HG02870 (cell line): ENCODE measurements around the gene TEAD1.

ENCODE experiments used
- ATAC-seq: cut with Tn5 transposase; IDR thresholded peaks from one replicate; pipeline ENCODE4 v1.9.1; 2021; ENCODE audit warnings: mild to moderate bottlenecking, moderate library complexity; ENCODE audit not compliant: unreplicated experiment

TEAD1 gene

DNA sequence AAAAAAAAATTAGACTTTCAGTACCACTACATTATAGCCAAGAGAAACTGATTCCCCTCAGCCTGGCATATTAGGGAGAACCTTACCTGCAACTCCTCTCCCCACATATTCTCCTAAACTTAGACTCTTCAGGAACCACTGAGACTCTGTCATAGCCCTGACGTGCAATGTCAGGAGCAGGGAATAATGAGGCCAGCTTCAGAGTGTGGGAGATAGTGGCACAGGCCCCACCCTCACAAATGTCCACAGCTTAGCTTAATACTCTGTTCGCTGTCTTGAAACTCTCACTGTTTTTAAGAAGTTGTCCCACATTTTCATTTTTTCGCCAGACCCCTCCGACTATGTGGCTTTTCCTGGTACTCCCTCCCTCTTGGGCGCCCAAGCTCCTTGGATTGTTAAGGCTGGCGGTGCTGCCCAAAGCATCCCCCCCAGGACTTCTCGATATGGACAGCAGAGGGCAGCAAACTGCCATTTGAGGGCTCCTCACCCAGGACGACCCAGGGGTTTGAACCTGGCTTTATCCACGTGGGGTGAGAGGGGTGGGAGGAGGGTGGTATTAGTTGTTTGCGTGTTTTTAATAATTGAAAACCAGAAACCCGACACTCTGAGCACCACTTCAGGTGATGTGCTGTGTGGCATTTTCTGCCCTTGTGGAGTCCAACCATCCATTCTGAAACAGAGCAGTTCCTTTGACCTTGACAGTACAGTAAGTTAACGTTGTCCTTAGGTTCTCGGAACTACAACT is 289.7 kb downstream of the TEAD1 start:
- peak; percentile 77 for ATAC-seq

GRCh38 chr11:12964650-12965049 is 290.4 kb downstream of the TEAD1 start:
- ATAC-seq: no peak

DNA sequence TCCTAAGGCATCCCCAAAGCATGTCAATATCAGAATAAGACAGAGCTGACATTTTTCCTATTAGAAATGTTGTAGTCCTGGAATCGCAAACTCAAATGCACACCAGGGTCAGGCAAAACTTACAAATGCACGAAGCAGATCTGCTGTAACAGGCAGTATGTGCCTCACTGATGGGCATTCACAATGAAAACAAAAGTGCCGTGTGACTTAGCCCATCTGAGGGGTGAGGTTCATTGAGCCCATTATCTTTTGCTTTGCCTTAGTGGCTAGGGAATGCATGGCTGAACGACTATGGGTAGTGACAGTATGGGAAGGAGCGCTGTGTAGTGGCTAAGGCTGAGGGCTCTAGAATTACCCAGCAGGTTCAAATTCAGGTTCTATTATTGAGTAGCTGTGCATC is 291.8 kb downstream of the TEAD1 start:
- ATAC-seq: no peak

DNA sequence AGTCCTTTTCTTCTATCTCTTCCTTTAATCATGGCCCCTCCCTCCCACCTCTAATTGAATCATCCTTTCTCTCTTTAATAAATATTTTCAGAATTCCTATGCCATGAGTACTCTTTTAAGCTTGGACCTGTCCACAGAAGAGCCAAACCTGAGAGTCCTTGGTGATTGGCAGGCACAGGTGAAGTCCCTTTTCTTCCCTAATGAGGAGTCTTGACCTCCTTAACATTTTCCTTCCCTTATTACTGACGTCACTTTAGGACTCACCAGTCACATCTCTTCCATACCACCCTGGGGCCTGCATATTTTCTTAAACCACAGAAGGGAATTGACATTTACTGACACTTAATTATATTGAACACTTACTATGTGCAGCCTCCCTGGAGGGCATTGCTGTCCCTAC is 293.9 kb downstream of the TEAD1 start:
- no peak for ATAC-seq

DNA sequence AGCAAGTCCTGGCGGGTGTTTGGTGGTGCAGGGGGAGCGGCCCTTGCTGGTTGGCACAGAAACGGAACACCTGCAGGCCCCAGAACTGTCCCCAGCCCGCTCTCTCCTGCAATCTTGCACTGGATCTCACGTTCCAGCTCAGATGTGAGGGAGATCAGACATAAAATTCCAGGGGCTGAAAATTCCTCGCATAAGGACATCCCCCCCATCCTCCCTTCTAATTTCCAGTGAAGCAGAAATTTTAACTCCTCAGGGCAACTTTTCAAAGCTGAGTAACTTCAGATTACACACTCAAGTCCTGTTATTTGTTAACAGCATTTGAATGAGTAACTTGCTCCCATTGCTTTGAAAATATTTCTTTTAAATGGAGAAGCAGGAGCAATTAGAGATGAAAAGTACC is 294.6 kb downstream of the TEAD1 start:
- ATAC-seq: no peak

DNA sequence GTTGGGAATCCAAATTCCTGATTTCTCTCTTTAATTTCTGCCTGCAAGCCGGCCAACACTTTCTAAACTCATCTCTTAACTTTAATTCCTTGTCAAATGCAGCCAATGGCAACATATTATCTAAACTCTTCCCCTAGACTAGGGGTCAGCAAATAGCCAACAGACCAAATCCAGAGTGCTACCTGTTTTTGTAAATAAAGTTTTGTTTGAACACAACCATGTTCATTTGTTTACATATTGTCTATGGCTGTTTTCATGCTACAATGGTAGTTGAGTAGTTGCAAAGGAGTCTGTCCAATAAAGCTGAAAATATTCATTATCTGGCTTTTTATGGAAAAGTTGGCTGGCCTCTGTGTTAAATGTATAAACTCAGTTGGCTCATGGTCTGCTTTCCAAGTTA is 297.7 kb downstream of the TEAD1 start:
- no peak for ATAC-seq

DNA sequence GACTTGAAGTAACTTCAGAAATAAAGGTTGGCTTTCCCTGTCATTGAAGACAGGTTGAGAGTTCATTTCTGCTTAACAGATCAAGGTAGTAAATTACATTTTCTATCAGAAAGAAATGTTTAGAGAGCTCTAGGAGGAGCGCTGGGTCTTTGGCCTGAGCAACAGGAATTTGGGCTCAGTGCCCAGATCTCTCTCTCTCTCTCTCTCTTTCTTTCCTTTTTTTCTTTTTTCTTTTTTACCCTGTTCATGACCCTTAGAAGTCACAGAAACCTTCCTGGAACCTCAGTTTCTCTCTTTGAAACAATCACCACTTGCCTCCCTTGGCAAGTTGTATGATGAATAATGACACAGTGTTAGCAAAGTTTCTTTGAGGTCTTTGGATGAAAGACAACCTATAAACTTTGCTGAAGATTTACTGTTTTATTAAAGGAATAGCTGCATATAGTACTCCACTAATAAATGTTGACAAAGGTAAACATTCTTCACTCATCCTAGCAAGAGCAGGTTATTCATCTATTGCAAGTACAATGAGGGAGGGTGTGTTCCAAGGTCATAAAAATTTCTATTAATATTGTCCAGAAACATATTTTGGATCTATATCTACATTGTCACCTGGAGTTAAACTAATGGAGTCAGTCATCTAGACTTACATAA is 299.4 kb downstream of the TEAD1 start:
- no peak for ATAC-seq

DNA sequence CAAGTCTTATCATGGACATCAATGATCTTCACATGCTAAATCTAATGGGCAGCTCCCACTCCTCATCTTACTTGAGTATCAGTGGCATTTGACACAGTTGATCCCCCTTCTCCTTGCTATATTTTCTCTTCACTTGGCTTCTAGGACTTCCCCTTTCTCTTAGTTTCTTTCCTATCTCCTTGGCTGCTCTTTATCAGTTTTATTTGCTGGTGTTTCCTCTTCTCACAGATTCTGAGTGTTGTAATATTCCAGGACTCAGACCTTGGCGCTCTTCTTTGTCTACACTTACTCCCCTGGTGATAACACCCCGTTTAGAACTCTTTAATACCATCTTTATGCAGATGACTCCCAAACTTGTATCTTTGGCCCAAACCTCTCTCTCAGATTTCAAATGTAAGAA is 301.0 kb downstream of the TEAD1 start:
- ATAC-seq: no peak

- no peak for ATAC-seq
These were observed 305.9 kb downstream of the TEAD1 start for GRCh38 chr11:12979928-12980689.

- ATAC-seq: no peak
These were observed 307.7 kb downstream of the TEAD1 start for GRCh38 chr11:12981676-12982522.

DNA sequence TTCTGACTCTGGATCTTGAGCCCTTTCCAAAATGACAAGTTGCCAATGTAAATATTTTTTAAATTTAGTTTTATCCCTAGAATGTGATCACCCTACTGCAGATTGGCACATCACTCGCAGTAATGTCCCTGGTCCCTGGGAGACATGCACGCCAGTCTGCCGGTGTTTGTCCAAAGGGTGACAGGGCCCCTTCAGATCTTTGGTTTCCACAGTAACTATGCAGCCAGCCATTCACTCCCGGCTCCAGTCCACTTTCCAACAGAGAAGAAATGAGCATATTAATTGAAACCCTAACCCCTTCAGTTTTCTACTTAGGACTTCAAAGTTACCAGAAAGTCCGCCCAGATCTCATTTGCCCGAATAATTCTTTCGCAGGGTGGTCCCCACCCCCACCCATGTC is 309.1 kb downstream of the TEAD1 start:
- ATAC-seq: no peak

DNA sequence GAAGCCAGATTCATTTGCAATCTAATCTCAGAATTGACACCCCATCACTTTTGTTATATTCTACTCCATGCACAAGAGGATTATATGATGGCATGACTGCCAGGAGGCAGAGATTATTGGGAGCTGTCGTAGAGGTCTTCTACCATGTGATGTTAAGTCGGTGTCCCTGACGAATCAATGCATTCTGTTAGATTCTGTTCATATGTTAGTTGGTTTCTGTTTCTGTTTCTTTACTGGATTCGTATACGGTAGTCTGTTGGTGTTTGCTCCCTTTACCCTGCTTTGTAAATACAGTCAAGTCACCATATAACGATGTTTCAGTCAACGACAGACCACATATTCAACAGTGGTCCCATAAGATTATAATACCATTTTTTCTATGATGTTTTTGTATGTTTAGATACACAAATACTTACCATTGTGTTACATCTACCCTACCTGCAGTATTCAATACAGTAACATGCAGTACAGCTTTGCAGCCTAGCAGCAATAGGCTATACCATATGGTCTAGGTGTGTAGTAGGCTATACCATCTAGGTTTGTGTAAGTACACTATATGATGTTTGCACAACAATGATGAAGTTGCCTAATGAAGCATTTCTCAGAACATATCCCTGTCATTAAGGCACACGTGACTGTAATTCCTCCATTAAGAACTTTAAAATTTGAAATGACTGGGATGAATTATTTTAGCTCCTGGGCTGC is 312.1 kb downstream of the TEAD1 start:
- no peak for ATAC-seq

DNA sequence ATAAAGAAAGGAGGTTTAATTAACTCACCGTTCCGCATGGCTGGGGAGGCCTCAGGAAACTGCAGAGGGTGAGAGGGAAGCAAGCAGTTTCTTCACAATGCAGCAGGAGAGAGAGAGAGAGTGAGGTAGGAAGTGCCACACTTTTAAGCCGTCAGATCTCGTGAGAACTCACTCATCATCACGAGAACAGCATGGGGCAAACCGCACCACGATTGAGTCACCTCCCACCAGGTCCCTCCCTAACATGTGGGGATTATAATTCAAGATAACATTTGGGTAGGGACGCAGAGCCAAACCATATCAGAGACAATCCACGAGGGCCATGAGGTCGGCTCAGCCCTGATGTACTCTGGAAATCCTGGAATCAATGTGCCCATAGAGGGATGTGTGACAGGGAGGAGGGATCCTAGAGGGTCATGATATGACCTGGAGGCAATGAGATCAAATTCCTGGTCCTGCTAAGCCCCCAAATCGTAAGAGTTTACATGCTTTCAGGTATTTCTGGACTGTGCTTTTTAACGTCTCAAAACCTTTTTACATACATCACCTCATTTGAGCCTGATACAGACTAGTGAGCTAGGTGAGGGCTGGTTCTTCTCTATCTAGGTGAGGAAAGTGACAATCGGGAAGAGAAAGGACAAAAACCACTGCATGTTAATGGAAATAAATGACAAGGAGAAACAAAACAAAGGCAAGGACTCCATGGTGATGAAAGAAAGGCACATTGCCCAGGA is 315.4 kb downstream of the TEAD1 start:
- no peak for ATAC-seq

DNA sequence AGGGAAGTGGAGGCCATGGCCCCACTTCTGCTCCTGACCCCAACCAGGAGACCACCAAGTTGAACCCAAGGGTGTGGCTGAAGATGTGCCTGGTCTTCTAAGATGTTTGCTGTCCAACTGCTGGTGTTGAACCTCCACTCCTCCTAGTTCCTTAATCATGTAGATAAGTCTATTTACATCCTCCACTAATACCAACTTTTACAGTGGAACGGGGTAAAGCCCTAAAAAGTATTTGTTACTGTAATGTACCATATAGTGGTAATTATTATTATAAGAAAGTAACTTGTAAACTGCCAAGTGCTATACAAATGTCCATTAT is 315.9 kb downstream of the TEAD1 start:
- no peak for ATAC-seq

DNA sequence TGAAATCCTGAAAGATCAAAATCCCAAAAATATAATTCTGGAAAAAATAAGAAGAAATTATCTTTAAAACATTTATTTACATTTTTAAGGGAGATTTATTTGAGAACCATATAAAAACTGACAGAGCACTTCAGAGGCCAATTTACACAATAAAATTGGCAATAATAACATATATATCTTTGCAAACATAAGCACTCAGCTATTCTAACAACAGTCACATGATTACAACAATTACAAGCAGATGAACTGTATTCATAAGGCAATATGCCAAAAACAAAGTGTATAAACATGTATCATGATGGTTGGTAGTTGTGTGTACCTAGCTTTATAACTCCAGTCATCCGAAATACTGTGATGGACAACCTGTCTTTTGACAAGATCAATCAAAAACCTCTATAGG is 317.2 kb downstream of the TEAD1 start:
- no peak for ATAC-seq

GRCh38 chr11:12993626-12994025 is 319.4 kb downstream of the TEAD1 start:
- no peak for ATAC-seq
